Neural cell (in vitro differentiated cells): ENCODE data around the gene BTBD7.

Experiments used
- EP300 ChIP-seq: fragments of 450-650 bp; conservative IDR thresholded peaks from 2 replicates; pipeline ENCODE4 v1.6.1; 2014; ENCODE audit warnings: antibody characterized with exemption, mild to moderate bottlenecking, moderate library complexity; ENCODE audit not compliant: poor library complexity, severe bottlenecking
- EZH2 ChIP-seq: fragments of 200-600, 300-800 bp; shearing (Covaris generic), sonication (generic); IDR thresholded peaks from 2 replicates; pipeline ENCODE4 v1.6.1; 2014; ENCODE audit warnings: antibody characterized with exemption, low read length, borderline replicate concordance, mild to moderate bottlenecking; ENCODE audit not compliant: insufficient read depth, poor library complexity, severe bottlenecking
- MXI1 ChIP-seq: fragments of 450-650 bp; conservative IDR thresholded peaks from 2 replicates; pipeline ENCODE4 v1.6.1; 2014; ENCODE audit warnings: antibody characterized with exemption, mild to moderate bottlenecking; ENCODE audit not compliant: poor library complexity, severe bottlenecking
- POLR2AphosphoS5 ChIP-seq: IDR thresholded peaks from 2 replicates; pipeline ENCODE4 v1.6.1; 2012
- RAD21 ChIP-seq: fragments of 450-650 bp; conservative IDR thresholded peaks from 2 replicates; pipeline ENCODE4 v1.6.1; 2014; ENCODE audit warnings: antibody characterized with exemption, mild to moderate bottlenecking, moderate library complexity
- TAF1 ChIP-seq: IDR thresholded peaks from 2 replicates; pipeline ENCODE4 v1.6.1; 2012; ENCODE audit warnings: low read depth
- TF ChIP-seq, protein P1 (sequence below): fragments of 450-650 bp; IDR thresholded peaks from 2 replicates; pipeline ENCODE4 v1.5.1; 2014; ENCODE audit warnings: antibody characterized with exemption, mild to moderate bottlenecking, moderate library complexity; ENCODE audit not compliant: poor library complexity, severe bottlenecking

GRCh38 chr14:93317875-93318807 is 14.7 kb downstream of the BTBD7 start:
- TF ChIP-seq, protein P1, sequence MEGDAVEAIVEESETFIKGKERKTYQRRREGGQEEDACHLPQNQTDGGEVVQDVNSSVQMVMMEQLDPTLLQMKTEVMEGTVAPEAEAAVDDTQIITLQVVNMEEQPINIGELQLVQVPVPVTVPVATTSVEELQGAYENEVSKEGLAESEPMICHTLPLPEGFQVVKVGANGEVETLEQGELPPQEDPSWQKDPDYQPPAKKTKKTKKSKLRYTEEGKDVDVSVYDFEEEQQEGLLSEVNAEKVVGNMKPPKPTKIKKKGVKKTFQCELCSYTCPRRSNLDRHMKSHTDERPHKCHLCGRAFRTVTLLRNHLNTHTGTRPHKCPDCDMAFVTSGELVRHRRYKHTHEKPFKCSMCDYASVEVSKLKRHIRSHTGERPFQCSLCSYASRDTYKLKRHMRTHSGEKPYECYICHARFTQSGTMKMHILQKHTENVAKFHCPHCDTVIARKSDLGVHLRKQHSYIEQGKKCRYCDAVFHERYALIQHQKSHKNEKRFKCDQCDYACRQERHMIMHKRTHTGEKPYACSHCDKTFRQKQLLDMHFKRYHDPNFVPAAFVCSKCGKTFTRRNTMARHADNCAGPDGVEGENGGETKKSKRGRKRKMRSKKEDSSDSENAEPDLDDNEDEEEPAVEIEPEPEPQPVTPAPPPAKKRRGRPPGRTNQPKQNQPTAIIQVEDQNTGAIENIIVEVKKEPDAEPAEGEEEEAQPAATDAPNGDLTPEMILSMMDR: no peak
- TF ChIP-seq RAD21: no peak
- no peak for TF ChIP-seq EZH2
- TF ChIP-seq MXI1: no peak
- TF ChIP-seq TAF1: no peak
- TF ChIP-seq EP300: no peak
- TF ChIP-seq POLR2AphosphoS5: no peak
